Central memory CD8-positive, alpha-beta T cell (primary cell): ENCODE results near the gene ALCAM.

ENCODE experiments used
- ATAC-seq: fragments of 150-1000 bp; cut with Tn5 transposase; replicated peaks from 2 replicates; pipeline ENCODE4 v1.10.0; 2022; ENCODE audit warnings: mild to moderate bottlenecking, moderate FRiP score, moderate number of reproducible peaks; ENCODE audit not compliant: poor library complexity, severe bottlenecking; ENCODE audit errors: extremely low read depth
- DNase-seq, 2 donors: peaks; one replicate each; pipeline ENCODE4 v3.0.0; 2021; ENCODE audit warnings: low spot score in 2 of 2
- H3K27ac Mint-ChIP-seq: one replicate; pipeline ENCODE4 v1.8.0; 2022; ENCODE audit warnings: low read depth, mild to moderate bottlenecking, moderate library complexity, mixed read lengths
- H3K27me3 Mint-ChIP-seq: one replicate; pipeline ENCODE4 v1.8.0; 2022; ENCODE audit warnings: mixed read lengths
- H3K36me3 Mint-ChIP-seq: one replicate; pipeline ENCODE4 v1.8.0; 2022; ENCODE audit warnings: mild to moderate bottlenecking, moderate library complexity, mixed read lengths; ENCODE audit not compliant: insufficient read depth
- H3K4me1 Mint-ChIP-seq: one replicate; pipeline ENCODE4 v1.8.0; 2022; ENCODE audit warnings: mixed read lengths
- H3K4me3 Mint-ChIP-seq: one replicate; pipeline ENCODE4 v1.8.0; 2022; ENCODE audit warnings: mild to moderate bottlenecking, moderate library complexity, mixed read lengths
- H3K9me3 Mint-ChIP-seq: one replicate; pipeline ENCODE4 v1.8.0; 2022; ENCODE audit warnings: mixed read lengths

ALCAM gene

DNA sequence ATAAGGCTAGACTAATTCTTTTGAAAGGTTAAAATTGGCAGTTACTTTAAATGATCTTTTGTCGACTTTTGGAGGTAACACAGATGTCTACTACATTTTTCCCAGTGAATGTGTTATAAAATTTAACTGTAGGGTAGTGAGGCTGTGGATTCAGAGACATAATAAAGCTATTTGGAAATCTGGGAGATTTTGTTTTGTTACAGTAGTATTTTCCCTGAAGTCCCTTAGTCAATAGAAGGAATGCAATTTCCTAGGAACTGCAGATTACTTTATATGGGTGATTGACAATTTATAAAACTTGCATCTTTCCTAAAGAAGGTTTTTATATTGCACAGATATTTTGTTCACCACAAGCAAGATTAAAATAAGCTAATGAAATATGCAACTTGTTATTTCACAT is 96.9 kb downstream of the ALCAM start:
- H3K9me3 Mint-ChIP-seq: no peaks in the 10 kb centered on the region
- no peak overlapping the region for H3K27ac Mint-ChIP-seq
- no peaks in the 10 kb centered on the region for H3K36me3 Mint-ChIP-seq
- H3K27me3 Mint-ChIP-seq: no peaks in the 10 kb centered on the region
- DNase-seq (no peak), ATAC-seq (no peak)
- no peak overlapping the region for H3K4me3 Mint-ChIP-seq
- H3K4me1 Mint-ChIP-seq: no peaks in the 10 kb centered on the region

GRCh38 chr3:105465251-105465853 is 98.6 kb downstream of the ALCAM start:
- Mint-ChIP-seq H3K36me3 (no peaks in the 10 kb centered on the region), H3K4me3 (no peak overlapping the region), H3K4me1 (no peaks in the 10 kb centered on the region), H3K27me3 (no peaks in the 10 kb centered on the region), H3K27ac (no peak overlapping the region), H3K9me3 (no peaks in the 10 kb centered on the region)
- DNase-seq: no peak
- ATAC-seq: no peak

- no peaks in the 10 kb centered on the region for H3K9me3 Mint-ChIP-seq
Measured at GRCh38 chr3:105466072-105466471, 99.4 kb downstream of the ALCAM start.

GRCh38 chr3:105466495-105467404 is 100.0 kb downstream of the ALCAM start:
- no peak overlapping the region for H3K27ac Mint-ChIP-seq
- ATAC-seq: no peak

More at GRCh38 chr3:105466072-105466471, 99.4 kb downstream of the ALCAM start:
- Mint-ChIP-seq H3K27ac (no peak overlapping the region), H3K4me1 (no peaks in the 10 kb centered on the region), H3K27me3 (no peaks in the 10 kb centered on the region), H3K36me3 (no peaks in the 10 kb centered on the region), H3K4me3 (no peak overlapping the region)
- ATAC-seq (no peak), DNase-seq (no peak)

DNA sequence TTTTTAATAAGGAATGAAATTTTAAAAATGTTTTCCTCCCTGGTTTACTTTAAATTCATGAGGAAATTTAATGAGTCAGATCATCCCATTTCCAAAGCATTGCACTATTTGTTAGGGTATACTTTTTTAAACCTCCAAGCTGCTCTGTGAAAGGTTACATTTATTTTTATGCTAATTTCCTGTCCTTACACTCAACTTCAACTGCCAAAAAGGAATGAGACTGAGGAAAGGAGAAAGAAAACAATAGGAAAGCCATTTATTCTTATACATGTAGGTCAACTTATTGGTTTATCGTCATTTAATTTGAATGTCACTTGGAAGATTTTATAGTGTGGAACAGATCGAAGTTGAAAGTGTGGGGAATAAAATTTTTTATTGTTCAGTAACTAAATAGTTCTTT is 104.1 kb downstream of the ALCAM start:
- Mint-ChIP-seq H3K27me3 (no peaks in the 10 kb centered on the region), H3K36me3 (no peaks in the 10 kb centered on the region), H3K9me3 (peaks cover 1% of the 10 kb centered on the region), H3K4me1 (no peaks in the 10 kb centered on the region), H3K4me3 (no peak overlapping the region), H3K27ac (no peak overlapping the region)
- no peak for DNase-seq
- no peak for ATAC-seq

More at GRCh38 chr3:105466495-105467404, 100.0 kb downstream of the ALCAM start:
- Mint-ChIP-seq H3K27me3 (no peaks in the 10 kb centered on the region), H3K36me3 (no peaks in the 10 kb centered on the region), H3K4me3 (no peak overlapping the region), H3K9me3 (no peaks in the 10 kb centered on the region), H3K4me1 (no peaks in the 10 kb centered on the region)
- DNase-seq: no peak

DNA sequence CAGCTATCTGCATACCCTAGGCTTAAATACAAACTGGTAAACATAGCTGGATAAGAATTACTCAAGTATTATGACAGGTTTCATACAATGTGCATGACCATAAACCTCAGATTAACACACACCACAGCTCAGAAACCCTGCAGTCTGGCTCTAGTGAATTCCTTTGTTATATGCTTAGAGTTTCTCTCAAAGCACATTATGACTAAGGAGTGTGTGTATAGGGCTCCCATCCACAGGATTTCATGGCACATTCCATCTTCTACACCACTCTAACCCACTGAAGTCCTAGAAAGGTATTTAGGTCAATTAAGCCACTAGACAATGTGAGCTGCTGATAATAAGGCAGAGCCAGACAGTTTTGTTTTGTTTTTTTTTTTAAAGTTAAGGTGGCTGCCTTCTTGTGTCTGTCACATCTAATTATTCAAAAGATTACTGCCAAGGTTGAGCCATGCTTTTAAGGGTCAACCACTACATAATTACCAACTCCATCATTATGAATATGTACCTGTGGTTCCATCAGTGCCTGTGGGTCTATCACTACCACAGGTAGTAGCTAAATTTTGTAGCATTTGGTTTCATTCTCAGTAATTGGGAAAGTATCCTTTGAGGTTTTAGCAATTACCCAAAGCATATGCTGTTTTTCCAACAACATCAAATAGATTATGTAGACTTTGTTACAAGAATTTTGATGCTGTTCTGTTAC is 107.0 kb downstream of the ALCAM start:
- Mint-ChIP-seq H3K4me1 (no peaks in the 10 kb centered on the region), H3K27me3 (no peaks in the 10 kb centered on the region), H3K9me3 (peaks cover 10% of the 10 kb centered on the region), H3K4me3 (no peak overlapping the region), H3K27ac (no peak overlapping the region), H3K36me3 (no peaks in the 10 kb centered on the region)
- ATAC-seq: no peak
- no peak for DNase-seq

DNA sequence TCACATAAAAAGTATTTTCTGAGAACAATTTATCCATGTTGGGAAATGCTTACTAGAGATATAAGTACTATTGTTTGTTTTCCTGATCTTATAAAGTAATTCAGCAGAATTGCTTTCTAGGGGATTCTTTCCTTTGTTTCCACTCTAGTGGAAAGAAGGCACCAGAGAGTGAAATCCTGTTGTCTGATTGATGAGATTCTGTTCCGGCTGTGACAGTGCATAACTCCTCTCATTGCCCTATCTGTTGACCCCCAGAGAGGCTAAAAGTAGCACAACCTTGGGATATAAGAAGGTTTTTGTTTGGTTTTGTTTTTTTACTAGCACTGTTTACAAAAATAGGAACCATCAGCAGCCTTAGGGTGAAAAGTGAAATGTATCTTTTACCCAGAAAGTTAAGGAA is 114.1 kb downstream of the ALCAM start:
- Mint-ChIP-seq H3K4me1 (no peaks in the 10 kb centered on the region), H3K9me3 (peaks cover 10% of the 10 kb centered on the region), H3K27ac (no peak overlapping the region), H3K36me3 (no peaks in the 10 kb centered on the region), H3K27me3 (no peaks in the 10 kb centered on the region), H3K4me3 (no peak overlapping the region)
- DNase-seq: no peak
- no peak for ATAC-seq

DNA sequence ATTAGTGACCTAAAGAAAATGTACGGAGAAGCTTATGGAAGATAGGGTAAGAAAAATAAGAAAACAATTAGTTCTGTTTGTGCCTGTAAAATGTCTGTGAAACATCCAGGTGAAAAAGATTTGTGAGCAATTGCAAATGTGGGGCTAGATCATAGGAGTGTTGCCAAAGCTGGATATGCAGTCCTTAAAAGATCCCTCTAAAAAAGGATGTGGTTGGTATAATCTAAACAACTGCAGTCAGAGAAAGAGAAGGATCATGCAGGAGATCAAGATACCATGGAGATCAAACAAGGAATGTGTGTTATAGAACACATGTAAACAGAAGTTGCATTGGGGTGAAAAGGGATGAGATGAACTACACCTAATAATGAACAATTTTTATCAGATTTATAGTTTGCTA is 116.8 kb downstream of the ALCAM start:
- no peaks in the 10 kb centered on the region for H3K9me3 Mint-ChIP-seq
- no peaks in the 10 kb centered on the region for H3K4me1 Mint-ChIP-seq
- no peak overlapping the region for H3K4me3 Mint-ChIP-seq
- H3K27me3 Mint-ChIP-seq: no peaks in the 10 kb centered on the region
- no peak for ATAC-seq
- no peak for DNase-seq
- no peak overlapping the region for H3K27ac Mint-ChIP-seq
- no peaks in the 10 kb centered on the region for H3K36me3 Mint-ChIP-seq

DNA sequence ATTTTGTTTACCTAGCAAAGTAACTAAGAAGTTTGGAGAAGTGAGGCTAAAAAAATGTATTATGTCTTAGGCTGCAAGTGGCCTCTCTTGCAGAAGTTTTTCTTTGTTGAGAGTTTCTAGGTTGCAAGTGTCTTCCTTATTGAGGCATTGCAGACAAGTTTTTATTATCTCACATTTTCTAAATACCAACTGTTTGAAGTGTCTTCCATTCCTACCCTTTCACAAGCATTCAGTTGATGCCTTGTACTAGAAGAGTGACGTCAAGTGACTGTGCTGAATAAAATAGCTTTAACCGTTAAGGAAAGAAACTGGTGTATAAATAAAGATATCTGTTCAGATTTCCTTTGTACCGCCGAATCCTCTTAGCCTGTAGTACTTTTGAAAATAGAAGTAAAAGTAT is 123.3 kb downstream of the ALCAM start:
- Mint-ChIP-seq H3K27ac (no peak overlapping the region), H3K4me1 (no peaks in the 10 kb centered on the region), H3K36me3 (no peaks in the 10 kb centered on the region), H3K9me3 (no peaks in the 10 kb centered on the region), H3K27me3 (no peaks in the 10 kb centered on the region), H3K4me3 (no peak overlapping the region)
- DNase-seq (no peak), ATAC-seq (no peak)

GRCh38 chr3:105493305-105493892 is 126.7 kb downstream of the ALCAM start:
- ATAC-seq (no peak), DNase-seq (no peak)
- Mint-ChIP-seq H3K9me3 (no peaks in the 10 kb centered on the region), H3K27ac (no peak overlapping the region), H3K27me3 (no peaks in the 10 kb centered on the region), H3K4me1 (no peaks in the 10 kb centered on the region), H3K36me3 (no peaks in the 10 kb centered on the region), H3K4me3 (no peak overlapping the region)

GRCh38 chr3:105495021-105495420 is 128.3 kb downstream of the ALCAM start:
- H3K27me3 Mint-ChIP-seq: no peaks in the 10 kb centered on the region
- H3K9me3 Mint-ChIP-seq: no peaks in the 10 kb centered on the region
- no peaks in the 10 kb centered on the region for H3K4me1 Mint-ChIP-seq
- H3K4me3 Mint-ChIP-seq: no peak overlapping the region
- ATAC-seq (no peak), DNase-seq (no peak)
- H3K27ac Mint-ChIP-seq: no peak overlapping the region
- H3K36me3 Mint-ChIP-seq: no peaks in the 10 kb centered on the region

DNA sequence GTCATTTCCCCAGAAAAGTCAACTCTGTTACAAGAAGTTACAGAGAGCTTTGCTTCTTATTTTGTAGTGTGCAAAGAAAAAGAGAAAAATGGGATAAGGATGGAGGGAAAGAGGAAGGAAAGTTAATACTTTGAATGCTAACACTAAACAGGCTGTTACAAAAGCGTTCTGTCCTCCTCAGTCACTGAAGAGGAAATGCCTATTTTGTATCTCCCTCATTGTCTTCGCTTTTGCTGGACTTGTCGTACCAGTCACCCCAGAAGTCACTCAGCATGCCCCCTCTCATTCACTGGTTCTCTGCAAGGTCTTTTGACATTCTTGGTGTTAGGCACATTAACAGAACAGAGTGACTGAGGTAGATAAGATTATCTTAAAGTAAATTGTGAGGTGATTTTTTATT is 129.6 kb downstream of the ALCAM start:
- H3K36me3 Mint-ChIP-seq: no peaks in the 10 kb centered on the region
- H3K9me3 Mint-ChIP-seq: no peaks in the 10 kb centered on the region
- no peaks in the 10 kb centered on the region for H3K4me1 Mint-ChIP-seq
- H3K27ac Mint-ChIP-seq: no peak overlapping the region
- H3K27me3 Mint-ChIP-seq: no peaks in the 10 kb centered on the region
- H3K4me3 Mint-ChIP-seq: no peak overlapping the region
- DNase-seq (no peak), ATAC-seq (no peak)
